Large intestine (tissue), 3 donors: ENCODE measurements around the gene CFAP299. TPM values are rescaled to one million over a fixed set of nuclear protein-coding genes. Genes with fewer than 3 reads are reported as not detected.
A peak's percentile ranks its signal among the peaks of the same experiment; 100 is the strongest.
"Not testable (repeated sequence)": the region's sequence is repeated elsewhere in the genome, so short reads cannot be mapped to it uniquely, and the experiment has no call there.

Experiments used
- DNase-seq, 2 donors: peaks; one replicate each; pipeline versions ENCODE4 v3.0.0 to v3.0.0-alpha.2; 2013
- H3K27ac ChIP-seq: one replicate; pipeline ENCODE4 v1.5.1; 2013; ENCODE audit warnings: low read length
- H3K27me3 ChIP-seq: 2 replicates; pipeline ENCODE4 v1.6.1; 2013; ENCODE audit warnings: low read length; ENCODE audit not compliant: control insufficient read depth, insufficient read depth
- H3K36me3 ChIP-seq: 2 replicates; pipeline ENCODE4 v1.6.1; 2013; ENCODE audit warnings: low read length; ENCODE audit not compliant: control insufficient read depth, insufficient read depth
- H3K4me1 ChIP-seq: one replicate; pipeline ENCODE4 v1.6.1; 2013; ENCODE audit warnings: low read length; ENCODE audit not compliant: control insufficient read depth, insufficient read depth
- H3K4me3 ChIP-seq: one replicate; pipeline ENCODE4 v1.5.1; 2013; ENCODE audit warnings: low read length
- H3K9me3 ChIP-seq: one replicate; pipeline ENCODE4 v1.6.1; 2013; ENCODE audit warnings: mild to moderate bottlenecking, low read depth, low read length, moderate library complexity; ENCODE audit not compliant: control insufficient read depth
- WGBS: methylation state at CpG from one replicate; pipeline ENCODE4 v1.1.5; 2013; ENCODE audit warnings: low lambda C conversion rate; ENCODE audit not compliant: insufficient coverage; 5-methylcytosine and 5-hydroxymethylcytosine counted together
- polyA plus RNA-seq: library from polyadenylated mRNA; unstranded; fragments of 120-200 nt; gene quantifications from one replicate; pipeline ENCODE4 v1.2.1, GENCODE V29; 2013

Gene CFAP299
- polyA plus RNA-seq, 1 donor: 0.16 TPM

DNA sequence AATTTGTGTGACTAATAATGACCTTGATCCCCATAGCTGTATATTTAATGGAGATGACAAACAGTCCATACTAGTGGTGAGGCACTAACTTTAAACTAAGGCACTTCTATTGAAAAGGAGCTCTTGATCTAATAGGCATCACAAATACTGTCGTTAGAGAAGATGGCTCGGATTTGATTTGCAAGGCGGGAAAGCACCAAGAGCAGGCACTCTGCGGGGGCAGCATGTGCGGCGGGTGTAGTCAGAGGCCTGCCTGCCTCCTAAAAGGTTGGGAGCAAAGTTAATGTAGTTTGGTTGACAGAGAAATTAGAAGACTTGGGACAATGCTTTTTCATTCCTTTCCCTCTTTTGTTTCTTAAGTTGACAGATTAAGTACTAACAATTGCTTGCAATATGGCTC, 278.8 kb downstream of the CFAP299 start:
- H3K36me3 ChIP-seq: no peaks in the 10 kb centered on the region
- no peak overlapping the region for H3K27ac ChIP-seq
- DNase-seq: no peak
- WGBS: no CpG with 5 or more reads among the region's 6 CpGs
- H3K9me3 ChIP-seq: no peaks in the 10 kb centered on the region
- peaks cover 8% of the 10 kb centered on the region for H3K4me1 ChIP-seq
- H3K4me3 ChIP-seq: no peak overlapping the region
- H3K27me3 ChIP-seq: no peaks in the 10 kb centered on the region

DNA sequence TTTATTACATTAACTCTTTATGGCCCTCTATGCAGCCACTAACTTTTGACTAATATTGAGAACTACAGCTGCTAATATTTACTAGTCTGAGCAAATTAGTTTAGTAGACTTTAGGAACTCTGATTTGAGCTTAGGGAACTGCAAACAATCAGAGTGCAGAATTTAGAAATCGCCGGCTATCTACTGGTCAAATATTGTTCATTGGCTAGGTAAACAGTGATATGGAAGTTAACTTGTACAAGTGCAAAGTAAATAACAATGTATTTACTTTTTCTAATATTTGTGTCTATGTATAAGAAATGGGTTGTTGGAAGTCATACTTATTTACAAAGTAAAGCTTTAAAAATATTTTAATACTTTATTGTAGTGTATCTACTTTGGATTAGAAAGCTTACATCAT, 279.6 kb downstream of the CFAP299 start:
- Histone ChIP-seq H3K4me3 (no peak overlapping the region), H3K36me3 (no peaks in the 10 kb centered on the region), H3K4me1 (peaks cover 8% of the 10 kb centered on the region), H3K9me3 (no peaks in the 10 kb centered on the region), H3K27ac (no peak overlapping the region), H3K27me3 (no peaks in the 10 kb centered on the region)
- DNase-seq: peak in 1 of 2 donors; percentile 9
- 20% methylated on average over 2 of the region's 2 CpGs for WGBS

GRCh38 chr4:80619070-80619674, 283.6 kb downstream of the CFAP299 start:
- Histone ChIP-seq H3K27me3 (no peaks in the 10 kb centered on the region), H3K4me1 (peaks cover 4% of the 10 kb centered on the region), H3K27ac (no peak overlapping the region), H3K36me3 (no peaks in the 10 kb centered on the region), H3K9me3 (peaks cover 1% of the 10 kb centered on the region), H3K4me3 (no peak overlapping the region)
- 33% methylated on average over 1 of the region's 1 CpG for WGBS
- DNase-seq: no peak

GRCh38 chr4:80631861-80632260, 296.3 kb downstream of the CFAP299 start:
- no CpG with 5 or more reads among the region's 1 CpG for WGBS
- H3K4me3 ChIP-seq: no peak overlapping the region
- DNase-seq: no peak
- H3K9me3 ChIP-seq: peaks cover 5% of the 10 kb centered on the region
- H3K4me1 ChIP-seq: no peaks in the 10 kb centered on the region
- no peaks in the 10 kb centered on the region for H3K27me3 ChIP-seq
- no peaks in the 10 kb centered on the region for H3K36me3 ChIP-seq
- H3K27ac ChIP-seq: no peak overlapping the region

DNA sequence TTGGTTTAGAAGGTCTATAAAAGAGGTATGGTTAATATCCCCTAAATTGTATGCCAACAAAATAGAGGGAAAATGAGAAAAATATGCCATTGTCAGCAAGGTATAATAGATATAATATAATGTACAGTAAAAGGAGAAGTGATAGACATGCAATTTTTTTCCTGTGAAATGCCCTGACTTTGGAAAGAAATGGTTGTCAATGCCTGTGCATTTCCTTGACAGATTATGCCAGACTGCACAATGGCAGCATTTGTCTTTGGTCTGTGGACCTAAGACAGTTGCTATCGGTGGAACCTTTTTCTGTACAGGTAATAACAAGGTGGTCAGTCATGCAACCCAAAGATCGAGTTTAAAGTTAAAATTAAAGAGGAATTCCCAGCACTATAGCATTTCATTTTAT, 301.7 kb downstream of the CFAP299 start:
- no peak overlapping the region for H3K4me3 ChIP-seq
- H3K27me3 ChIP-seq: no peaks in the 10 kb centered on the region
- H3K4me1 ChIP-seq: no peaks in the 10 kb centered on the region
- no peaks in the 10 kb centered on the region for H3K9me3 ChIP-seq
- DNase-seq: no peak
- WGBS: no CpG with 5 or more reads among the region's 2 CpGs
- no peak overlapping the region for H3K27ac ChIP-seq
- no peaks in the 10 kb centered on the region for H3K36me3 ChIP-seq

DNA sequence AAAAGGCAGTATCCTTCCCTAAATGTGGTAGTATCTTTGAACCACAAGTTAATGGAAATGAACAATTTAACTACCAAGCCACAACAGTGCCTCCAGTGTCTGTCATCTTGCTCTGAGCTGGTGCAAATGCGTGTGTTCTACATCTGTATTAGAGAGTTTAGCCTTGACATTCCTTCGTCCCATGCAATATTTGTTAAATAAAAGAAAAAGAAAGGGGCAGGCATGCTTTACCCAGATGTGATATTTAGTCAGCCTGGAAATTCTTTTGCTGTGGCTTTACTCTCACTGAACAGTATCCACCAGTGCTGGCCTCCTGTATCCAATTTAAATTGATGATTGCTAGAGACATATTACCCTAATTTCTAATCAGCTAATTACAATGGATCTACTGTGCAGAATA, 310.5 kb downstream of the CFAP299 start:
- WGBS: no CpG with 5 or more reads among the region's 2 CpGs
- H3K36me3 ChIP-seq: no peaks in the 10 kb centered on the region
- H3K4me1 ChIP-seq: no peaks in the 10 kb centered on the region
- no peak for DNase-seq
- no peaks in the 10 kb centered on the region for H3K27me3 ChIP-seq
- H3K9me3 ChIP-seq: no peaks in the 10 kb centered on the region
- no peak overlapping the region for H3K4me3 ChIP-seq
- no peak overlapping the region for H3K27ac ChIP-seq

DNA sequence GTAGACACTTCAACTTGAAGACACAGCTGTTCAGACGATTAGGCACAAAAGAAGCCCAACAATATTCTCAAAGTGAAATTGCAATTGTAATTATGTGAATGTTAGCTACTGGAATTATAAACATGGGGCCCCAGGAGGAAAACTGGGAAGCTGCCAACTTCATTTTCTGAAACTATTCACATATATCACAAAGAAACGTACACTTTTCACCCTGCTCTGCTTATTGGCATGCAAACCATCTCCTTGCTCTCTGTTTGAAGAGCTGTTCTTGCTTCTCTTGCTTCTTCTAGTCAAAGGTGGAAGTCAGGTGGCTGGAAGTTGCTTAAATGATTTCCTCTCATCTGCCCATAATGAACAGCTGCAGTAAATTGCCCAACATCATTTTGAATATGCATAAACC, 320.1 kb downstream of the CFAP299 start:
- no peaks in the 10 kb centered on the region for H3K27me3 ChIP-seq
- H3K9me3 ChIP-seq: no peaks in the 10 kb centered on the region
- H3K4me1 ChIP-seq: no peaks in the 10 kb centered on the region
- no peak for DNase-seq
- H3K36me3 ChIP-seq: no peaks in the 10 kb centered on the region
- no peak overlapping the region for H3K27ac ChIP-seq
- no CpG with 5 or more reads among the region's 2 CpGs for WGBS
- no peak overlapping the region for H3K4me3 ChIP-seq

DNA sequence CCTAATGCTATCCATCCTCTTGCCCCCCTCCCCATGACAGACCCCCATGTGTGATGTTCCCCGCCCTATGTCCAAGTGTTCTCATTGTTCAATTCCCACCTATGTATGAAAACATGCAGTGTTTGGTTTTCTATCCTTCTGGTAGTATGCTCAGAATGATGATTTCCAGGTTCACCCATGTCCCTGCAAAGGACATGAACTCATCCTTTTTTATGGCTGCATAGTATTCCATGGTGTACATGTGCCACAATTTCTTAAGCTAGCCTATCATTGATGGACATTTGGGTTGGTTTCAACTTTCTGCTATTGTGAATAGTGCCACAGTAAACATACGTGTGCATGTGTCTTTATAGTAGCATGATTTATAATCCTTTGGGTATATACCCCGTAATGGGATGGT, 334.6 kb downstream of the CFAP299 start:
- not testable (repeated sequence) for H3K27me3 ChIP-seq, H3K4me1 ChIP-seq, H3K4me3 ChIP-seq, H3K9me3 ChIP-seq, DNase-seq, H3K36me3 ChIP-seq, H3K27ac ChIP-seq
- no CpG with 5 or more reads among the region's 3 CpGs for WGBS

DNA sequence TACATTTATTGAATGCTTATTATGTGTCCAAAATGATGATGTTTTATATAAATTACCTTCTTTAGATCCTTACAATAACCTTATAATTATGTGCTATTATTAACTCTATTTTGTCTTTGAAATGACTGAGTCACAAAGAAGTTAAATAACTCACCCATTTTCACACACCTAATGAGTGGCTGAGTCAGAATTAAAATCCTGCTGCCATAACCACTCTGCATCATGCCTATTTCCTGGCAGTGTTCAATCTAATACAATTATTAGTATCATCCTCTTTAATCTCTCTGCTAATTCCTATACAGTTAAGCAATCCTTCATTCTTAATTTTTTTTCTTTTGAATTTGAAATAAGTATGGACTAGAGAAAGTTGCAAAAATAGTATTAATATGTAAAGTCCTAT, 342.9 kb downstream of the CFAP299 start:
- H3K36me3 ChIP-seq: no peaks in the 10 kb centered on the region
- H3K27me3 ChIP-seq: no peaks in the 10 kb centered on the region
- no peak for DNase-seq
- H3K4me1 ChIP-seq: no peaks in the 10 kb centered on the region
- no peak overlapping the region for H3K4me3 ChIP-seq
- H3K27ac ChIP-seq: no peak overlapping the region
- H3K9me3 ChIP-seq: no peaks in the 10 kb centered on the region

GRCh38 chr4:80680934-80681333, 345.4 kb downstream of the CFAP299 start:
- Histone ChIP-seq H3K4me3 (no peak overlapping the region), H3K27ac (no peak overlapping the region), H3K27me3 (no peaks in the 10 kb centered on the region), H3K36me3 (no peaks in the 10 kb centered on the region), H3K4me1 (no peaks in the 10 kb centered on the region), H3K9me3 (no peaks in the 10 kb centered on the region)
- DNase-seq: no peak

DNA sequence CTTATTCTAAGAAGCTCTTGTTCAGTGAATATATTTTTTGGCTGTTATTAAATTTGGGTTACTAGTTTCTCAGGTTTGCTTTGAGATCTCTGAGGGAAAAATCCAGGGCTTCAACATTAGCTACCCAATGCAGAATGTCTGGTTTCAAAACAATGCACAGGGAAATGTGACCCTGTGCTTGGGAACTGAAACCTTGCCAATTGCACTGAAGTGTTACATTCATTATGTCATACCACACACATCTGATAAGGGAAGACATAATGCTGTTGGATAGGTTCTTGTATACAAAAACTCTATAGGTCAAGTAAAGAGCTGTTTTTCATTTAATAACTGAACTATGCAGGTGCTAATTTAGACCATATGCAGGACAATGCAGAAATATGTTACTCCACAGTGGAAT, 349.7 kb downstream of the CFAP299 start:
- no peaks in the 10 kb centered on the region for H3K4me1 ChIP-seq
- no peaks in the 10 kb centered on the region for H3K9me3 ChIP-seq
- no peak overlapping the region for H3K27ac ChIP-seq
- no peaks in the 10 kb centered on the region for H3K27me3 ChIP-seq
- H3K36me3 ChIP-seq: no peaks in the 10 kb centered on the region
- no peak for DNase-seq
- H3K4me3 ChIP-seq: no peak overlapping the region
